22Rv1 (cell line): Measurements from ENCODE around the gene RIC3.

ENCODE experiments used
- ZFX ChIP-seq: fragments of 450-650 bp; IDR thresholded peaks from 2 replicates; pipeline ENCODE4 v1.6.1; 2017; ENCODE audit warnings: antibody characterized with exemption, borderline replicate concordance
- TF ChIP-seq, protein P1 (sequence below): fragments of 450-650 bp; IDR thresholded peaks from 2 replicates; pipeline ENCODE4 v1.5.1; 2017; ENCODE audit warnings: mild to moderate bottlenecking

DNA sequence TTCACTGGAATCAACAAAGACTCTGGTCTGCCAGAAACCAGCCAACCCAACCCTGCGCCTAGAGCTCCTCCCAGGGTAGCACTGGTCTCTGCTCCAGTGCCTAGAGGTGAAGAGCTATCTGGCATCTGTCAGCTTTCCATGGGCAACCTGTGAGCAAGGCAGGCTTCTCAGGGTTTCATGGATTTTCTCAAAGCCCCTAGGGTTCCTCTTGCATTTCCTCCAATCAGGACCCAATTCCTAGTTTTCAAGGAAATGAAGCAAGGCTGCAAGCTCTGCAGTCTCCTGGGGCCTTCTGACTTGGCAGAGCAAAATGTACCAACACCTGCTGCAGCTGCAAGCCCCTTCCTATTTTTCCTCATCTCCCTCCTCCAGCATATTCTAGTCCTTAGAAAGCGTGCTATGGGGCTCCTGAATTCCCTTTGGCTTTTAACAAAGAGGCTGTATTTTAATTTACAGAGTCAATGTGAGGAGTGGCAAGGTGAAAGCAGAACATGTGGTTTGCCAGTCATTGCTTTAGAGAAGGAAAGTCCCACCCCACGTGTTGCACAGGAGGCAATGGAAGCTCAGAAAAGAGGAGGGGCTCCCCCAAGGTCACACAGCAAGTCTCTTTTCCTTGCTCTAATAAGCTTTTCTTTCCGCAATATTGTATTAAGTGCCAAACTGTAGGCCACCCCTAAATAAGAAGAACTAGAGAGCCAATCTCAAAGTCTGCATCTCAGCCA lies 33.0 kb upstream of the RIC3 start:
- TF ChIP-seq, protein P1, sequence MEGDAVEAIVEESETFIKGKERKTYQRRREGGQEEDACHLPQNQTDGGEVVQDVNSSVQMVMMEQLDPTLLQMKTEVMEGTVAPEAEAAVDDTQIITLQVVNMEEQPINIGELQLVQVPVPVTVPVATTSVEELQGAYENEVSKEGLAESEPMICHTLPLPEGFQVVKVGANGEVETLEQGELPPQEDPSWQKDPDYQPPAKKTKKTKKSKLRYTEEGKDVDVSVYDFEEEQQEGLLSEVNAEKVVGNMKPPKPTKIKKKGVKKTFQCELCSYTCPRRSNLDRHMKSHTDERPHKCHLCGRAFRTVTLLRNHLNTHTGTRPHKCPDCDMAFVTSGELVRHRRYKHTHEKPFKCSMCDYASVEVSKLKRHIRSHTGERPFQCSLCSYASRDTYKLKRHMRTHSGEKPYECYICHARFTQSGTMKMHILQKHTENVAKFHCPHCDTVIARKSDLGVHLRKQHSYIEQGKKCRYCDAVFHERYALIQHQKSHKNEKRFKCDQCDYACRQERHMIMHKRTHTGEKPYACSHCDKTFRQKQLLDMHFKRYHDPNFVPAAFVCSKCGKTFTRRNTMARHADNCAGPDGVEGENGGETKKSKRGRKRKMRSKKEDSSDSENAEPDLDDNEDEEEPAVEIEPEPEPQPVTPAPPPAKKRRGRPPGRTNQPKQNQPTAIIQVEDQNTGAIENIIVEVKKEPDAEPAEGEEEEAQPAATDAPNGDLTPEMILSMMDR, result no peak
- TF ChIP-seq ZFX, result no peak
